CD4-positive, CD25-positive, alpha-beta regulatory T cell (primary cell): Measurements from ENCODE around the gene PARP9. TPM values are rescaled to one million over a fixed set of nuclear protein-coding genes. Genes with fewer than 3 reads are reported as not detected.
A peak's percentile ranks its signal among the peaks of the same experiment; 100 is the strongest.

Experiments
- ATAC-seq, 2 donors: fragments of 150-1000 bp; cut with Tn5 transposase; one replicate each; pipeline ENCODE4 v1.10.0; 2021; ENCODE audit warnings: low read depth in 2 of 2, moderate number of reproducible peaks in 2 of 2, moderate library complexity in 1 of 2
- DNase-seq, 3 donors: peaks; one replicate each; pipeline versions ENCODE4 v3.0.0 to v3.0.0-alpha.2; 2012 to 2022; ENCODE audit warnings: mixed read lengths in 1 of 3
- H3K27ac ChIP-seq: one replicate; pipeline ENCODE4 v1.7.0; 2013; ENCODE audit warnings: mild to moderate bottlenecking, low read length; ENCODE audit not compliant: insufficient read depth, poor library complexity, severe bottlenecking
- H3K27me3 ChIP-seq: one replicate; pipeline ENCODE4 v1.7.0; 2013; ENCODE audit warnings: low read length; ENCODE audit not compliant: control insufficient read depth, insufficient read depth
- H3K36me3 ChIP-seq: one replicate; pipeline ENCODE4 v1.7.0; 2013; ENCODE audit warnings: mild to moderate bottlenecking, low read length, moderate library complexity; ENCODE audit not compliant: control insufficient read depth, insufficient read depth
- H3K4me1 ChIP-seq: 2 replicates; pipeline ENCODE4 v1.7.0; 2013; ENCODE audit warnings: mild to moderate bottlenecking, low read length; ENCODE audit not compliant: insufficient read depth, control insufficient read depth, poor library complexity, severe bottlenecking
- H3K4me3 ChIP-seq: one replicate; pipeline ENCODE4 v1.7.0; 2013; ENCODE audit warnings: low read depth, mild to moderate bottlenecking, low read length, moderate library complexity
- H3K9me3 ChIP-seq, 2 experiments: 1 replicate in 1 of 2; 2 replicates in 1 of 2; pipeline ENCODE4 v1.7.0; 2013; ENCODE audit warnings: low read length in 2 of 2, mild to moderate bottlenecking in 1 of 2, moderate library complexity in 1 of 2; ENCODE audit not compliant: control insufficient read depth in 2 of 2
- H3K27ac Mint-ChIP-seq, 3 donors: one replicate each; pipeline ENCODE4 v1.8.0; 2020 to 2022; ENCODE audit warnings: mild to moderate bottlenecking in 3 of 3, mixed read lengths in 3 of 3, moderate library complexity in 2 of 3
- H3K27me3 Mint-ChIP-seq: one replicate; pipeline ENCODE4 v1.8.0; 2022; ENCODE audit warnings: mild to moderate bottlenecking, mixed read lengths
- H3K36me3 Mint-ChIP-seq: one replicate; pipeline ENCODE4 v1.8.0; 2020; ENCODE audit warnings: mixed read lengths
- H3K4me1 Mint-ChIP-seq, 4 donors: one replicate each; pipeline ENCODE4 v1.8.0; 2020 to 2022; ENCODE audit warnings: mixed read lengths in 4 of 4, mild to moderate bottlenecking in 1 of 4
- H3K4me3 Mint-ChIP-seq, 4 donors: one replicate each; pipeline ENCODE4 v1.8.0; 2020 to 2022; ENCODE audit warnings: mild to moderate bottlenecking in 4 of 4, mixed read lengths in 4 of 4, moderate library complexity in 3 of 4
- H3K9me3 Mint-ChIP-seq, 7 donors: one replicate each; pipeline ENCODE4 v1.8.0; 2020 to 2022; ENCODE audit warnings: mixed read lengths in 7 of 7, mild to moderate bottlenecking in 3 of 7, moderate library complexity in 2 of 7
- polyA plus RNA-seq, 4 donors: library from polyadenylated mRNA; unstranded; fragments of 300-500 nt; fragmentation: Illumina TruSeq; gene quantifications; one replicate each; pipeline ENCODE4 v1.2.3, GENCODE V29; 2021
- total RNA-seq: library from RNA; stranded (reverse); gene quantifications from one replicate; pipeline ENCODE4 v1.2.3, GENCODE V29; 2022

PARP9 gene
- total and polyA plus RNA-seq, 5 donors from 2014 or later = 24.2 to 47.6 (median 41.7) TPM

DNA sequence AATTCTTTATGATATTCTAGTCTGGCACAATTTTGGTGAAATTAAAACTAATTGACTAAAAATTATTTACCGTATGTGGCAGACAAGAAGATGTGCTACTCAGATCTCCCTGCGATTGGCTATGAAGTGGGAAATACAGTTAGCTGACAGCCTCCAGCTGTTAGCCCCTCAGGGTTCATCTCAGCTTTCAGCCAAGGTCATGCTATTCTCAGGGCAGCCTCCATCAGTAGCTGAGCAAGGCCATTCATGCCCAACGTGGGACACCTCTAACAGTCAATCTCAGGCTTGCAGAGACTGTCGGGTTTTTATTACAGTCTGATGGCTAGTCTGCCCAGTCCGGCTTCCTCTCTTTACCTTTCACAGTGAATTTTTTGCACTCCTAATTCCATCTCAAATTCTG, 6.7 kb downstream of the PARP9 start:
- Mint-ChIP-seq H3K4me3 (no peak overlapping the region), H3K9me3 (no peaks in the 10 kb centered on the region), H3K36me3 (peaks cover 56% of the 10 kb centered on the region), H3K4me1 (peaks cover 12 to 50% (median 37%) of the 10 kb centered on the region in 4 donors), H3K27me3 (no peaks in the 10 kb centered on the region), H3K27ac (no peak overlapping the region)
- H3K36me3 ChIP-seq = peaks cover 72% of the 10 kb centered on the region
- no peak for ATAC-seq
- no peak for DNase-seq
- H3K4me1 ChIP-seq = peaks cover 14% of the 10 kb centered on the region
- no peak overlapping the region for H3K4me3 ChIP-seq
- no peaks in the 10 kb centered on the region for H3K27me3 ChIP-seq
- H3K27ac ChIP-seq = no peak overlapping the region
- H3K9me3 ChIP-seq = no peaks in the 10 kb centered on the region

DNA sequence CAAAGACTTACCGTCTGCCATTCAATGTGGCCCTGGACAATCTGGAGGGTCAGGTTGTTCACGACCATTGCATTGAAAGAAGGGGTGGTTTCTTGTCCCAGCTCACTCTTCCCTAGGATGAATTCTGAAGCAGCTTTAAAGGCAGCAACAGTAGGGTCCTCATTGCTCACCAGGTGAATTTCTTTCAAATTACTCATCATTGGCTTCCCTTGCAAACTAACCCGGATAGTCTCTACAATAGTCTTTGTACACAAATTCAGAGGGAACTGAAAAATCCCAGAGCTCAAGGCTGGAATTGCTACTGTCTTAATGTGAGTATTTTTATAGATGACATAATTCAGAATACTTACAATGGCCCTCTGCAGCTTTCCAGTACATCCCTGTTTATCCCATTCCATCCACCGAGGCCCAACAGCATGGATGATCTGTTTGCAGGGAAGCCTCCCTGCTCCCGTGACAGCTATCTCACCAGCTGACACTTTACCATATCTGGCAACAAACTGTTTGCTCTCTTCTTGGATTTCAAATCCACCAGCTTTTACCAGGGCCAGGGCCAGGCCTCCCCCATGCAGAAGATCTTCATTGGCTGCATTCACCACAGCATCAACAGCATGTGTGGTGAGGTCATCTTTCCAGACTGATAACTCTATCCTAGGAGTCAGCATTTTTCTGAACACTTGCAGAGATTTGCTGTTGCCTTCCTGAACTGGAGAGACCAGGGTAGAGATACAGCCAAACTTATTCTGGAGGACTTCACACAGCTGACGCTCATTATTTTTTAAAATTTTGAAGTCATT, 8.6 kb downstream of the PARP9 start:
- Histone ChIP-seq H3K4me1 (no peaks in the 10 kb centered on the region), H3K27me3 (no peaks in the 10 kb centered on the region), H3K9me3 (no peaks in the 10 kb centered on the region), H3K4me3 (no peak overlapping the region), H3K27ac (no peak overlapping the region), H3K36me3 (peaks cover 85% of the 10 kb centered on the region)
- Mint-ChIP-seq H3K27ac (no peak overlapping the region), H3K4me1 (peaks cover 6 to 34% (median 25%) of the 10 kb centered on the region in 4 donors), H3K27me3 (no peaks in the 10 kb centered on the region), H3K9me3 (no peaks in the 10 kb centered on the region), H3K4me3 (no peak overlapping the region), H3K36me3 (peaks cover 66% of the 10 kb centered on the region)
- DNase-seq = no peak
- no peak for ATAC-seq

- Mint-ChIP-seq H3K36me3 (peaks cover 71% of the 10 kb centered on the region), H3K27me3 (no peaks in the 10 kb centered on the region), H3K4me3 (no peak overlapping the region), H3K4me1 (peaks cover 11 to 27% (median 21%) of the 10 kb centered on the region in 4 donors), H3K9me3 (no peaks in the 10 kb centered on the region), H3K27ac (no peak overlapping the region)
- H3K27ac ChIP-seq = no peak overlapping the region
- ATAC-seq (no peak), DNase-seq (no peak)
- no peaks in the 10 kb centered on the region for H3K4me1 ChIP-seq
- H3K9me3 ChIP-seq = no peaks in the 10 kb centered on the region
- no peak overlapping the region for H3K4me3 ChIP-seq
- no peaks in the 10 kb centered on the region for H3K27me3 ChIP-seq
- peaks cover 93% of the 10 kb centered on the region for H3K36me3 ChIP-seq
These were observed 10.9 kb downstream of the PARP9 start for GRCh38 chr3:122553171-122553570.

GRCh38 chr3:122548619-122549018, 15.5 kb downstream of the PARP9 start:
- no peak overlapping the region for H3K27ac ChIP-seq
- Mint-ChIP-seq H3K4me1 (peaks cover 6 to 25% (median 14%) of the 10 kb centered on the region in 4 donors), H3K27ac (no peak overlapping the region), H3K9me3 (no peaks in the 10 kb centered on the region), H3K27me3 (no peaks in the 10 kb centered on the region), H3K36me3 (peaks cover 60% of the 10 kb centered on the region), H3K4me3 (no peak overlapping the region)
- no peak for DNase-seq
- no peaks in the 10 kb centered on the region for H3K4me1 ChIP-seq
- H3K4me3 ChIP-seq = no peak overlapping the region
- H3K9me3 ChIP-seq = no peaks in the 10 kb centered on the region
- H3K36me3 ChIP-seq = peaks cover 83% of the 10 kb centered on the region
- no peak for ATAC-seq
- no peaks in the 10 kb centered on the region for H3K27me3 ChIP-seq

DNA sequence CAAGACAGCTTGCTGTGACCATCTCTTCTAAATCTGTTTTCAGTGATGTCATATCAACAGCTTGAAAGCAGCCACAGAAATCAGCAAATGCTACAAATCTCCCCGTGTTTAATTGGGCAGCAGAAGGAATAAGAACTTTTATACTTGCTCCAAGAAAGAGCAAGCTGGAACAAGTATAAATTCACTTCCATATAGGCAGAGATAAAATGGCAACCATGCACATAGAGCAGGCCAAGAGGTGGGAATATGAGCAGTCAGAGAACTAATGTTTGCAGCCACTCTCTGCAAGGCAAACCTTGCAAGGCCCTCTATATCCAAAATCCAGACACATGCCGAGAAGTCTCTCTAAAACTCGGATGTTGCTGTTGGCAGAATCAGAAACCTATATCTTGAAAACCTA, 16.0 kb downstream of the PARP9 start:
- Histone ChIP-seq H3K9me3 (no peaks in the 10 kb centered on the region), H3K27me3 (no peaks in the 10 kb centered on the region), H3K4me3 (no peak overlapping the region), H3K36me3 (peaks cover 77% of the 10 kb centered on the region), H3K4me1 (no peaks in the 10 kb centered on the region), H3K27ac (no peak overlapping the region)
- no peaks in the 10 kb centered on the region for H3K27me3 Mint-ChIP-seq
- H3K4me3 Mint-ChIP-seq = no peak overlapping the region
- peaks cover 54% of the 10 kb centered on the region for H3K36me3 Mint-ChIP-seq
- no peak overlapping the region for H3K27ac Mint-ChIP-seq
- ATAC-seq = no peak
- DNase-seq = no peak
- no peaks in the 10 kb centered on the region for H3K9me3 Mint-ChIP-seq
- peaks cover under 1 to 22% (median 10%) of the 10 kb centered on the region in 4 donors for H3K4me1 Mint-ChIP-seq

- Histone ChIP-seq H3K27me3 (no peaks in the 10 kb centered on the region), H3K36me3 (peaks cover 65% of the 10 kb centered on the region), H3K27ac (no peak overlapping the region), H3K4me3 (no peak overlapping the region), H3K9me3 (no peaks in the 10 kb centered on the region), H3K4me1 (no peaks in the 10 kb centered on the region)
- ATAC-seq (no peak), DNase-seq (no peak)
- peaks cover 0 to 19% (median 8%) of the 10 kb centered on the region in 4 donors for H3K4me1 Mint-ChIP-seq
- H3K36me3 Mint-ChIP-seq = peaks cover 47% of the 10 kb centered on the region
- no peak overlapping the region for H3K27ac Mint-ChIP-seq
- H3K4me3 Mint-ChIP-seq = no peak overlapping the region
- no peaks in the 10 kb centered on the region for H3K27me3 Mint-ChIP-seq
- H3K9me3 Mint-ChIP-seq = no peaks in the 10 kb centered on the region
These were observed 17.9 kb downstream of the PARP9 start for GRCh38 chr3:122546151-122546550.

DNA sequence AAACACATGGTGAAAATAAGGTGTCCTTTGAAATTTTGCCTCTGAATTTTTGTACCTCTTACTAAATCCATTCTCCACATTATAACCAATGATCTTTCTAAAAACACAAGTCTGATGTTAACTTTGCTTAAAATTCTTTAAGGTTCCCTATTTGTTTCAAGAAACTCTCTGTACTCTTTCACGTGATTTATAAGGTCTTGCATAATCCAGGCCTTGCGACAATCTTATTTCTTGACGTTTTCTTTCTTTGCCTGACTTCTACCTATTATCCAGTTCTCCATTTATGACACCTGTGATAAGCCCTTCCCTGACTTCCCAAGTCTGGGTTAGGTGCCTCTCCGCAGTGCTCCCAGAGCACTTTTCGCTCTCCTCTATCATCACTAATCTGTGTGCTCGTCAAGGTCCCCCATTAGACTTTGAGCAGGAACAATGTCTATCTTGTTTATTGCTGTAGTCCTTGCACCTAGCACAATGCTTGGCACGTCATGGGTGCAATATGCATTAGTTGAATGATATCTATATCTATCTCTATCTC, 25.1 kb downstream of the PARP9 start:
- Mint-ChIP-seq H3K4me3 (peak overlapping the region in 1 of 4 donors; percentile 13), H3K27ac (peak overlapping the region in 2 of 3 donors; percentile 46 to 91), H3K27me3 (no peaks in the 10 kb centered on the region), H3K36me3 (peaks cover 46% of the 10 kb centered on the region), H3K9me3 (no peaks in the 10 kb centered on the region), H3K4me1 (peaks cover 9 to 14% (median 13%) of the 10 kb centered on the region in 4 donors)
- Histone ChIP-seq H3K27ac (no peak overlapping the region), H3K27me3 (no peaks in the 10 kb centered on the region), H3K4me1 (peaks cover under 1% of the 10 kb centered on the region), H3K9me3 (no peaks in the 10 kb centered on the region), H3K36me3 (peaks cover 69% of the 10 kb centered on the region), H3K4me3 (no peak overlapping the region)
- ATAC-seq (no peak), DNase-seq (no peak)

DNA sequence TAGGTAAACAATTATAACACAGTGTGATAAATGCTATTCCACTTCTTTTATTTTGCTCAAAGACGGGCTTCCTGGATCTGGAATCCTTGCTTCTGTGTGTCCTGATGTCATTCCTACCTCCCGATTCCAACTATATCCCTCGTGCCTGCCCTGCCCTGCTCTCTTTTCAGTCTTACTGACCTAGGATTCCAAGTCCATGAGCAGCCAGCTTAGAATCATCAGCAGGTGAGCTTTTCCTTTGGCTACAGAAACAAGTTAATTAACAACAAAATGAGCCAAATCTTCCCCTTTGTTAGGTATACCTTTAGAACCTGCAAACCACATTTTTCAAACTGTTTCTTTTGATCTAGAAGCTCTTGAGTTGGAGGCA, 27.5 kb downstream of the PARP9 start:
- no peaks in the 10 kb centered on the region for H3K27me3 Mint-ChIP-seq
- no peak overlapping the region for H3K4me3 Mint-ChIP-seq
- no peaks in the 10 kb centered on the region for H3K9me3 ChIP-seq
- ATAC-seq = no peak
- H3K36me3 Mint-ChIP-seq = peaks cover 61% of the 10 kb centered on the region
- H3K27ac ChIP-seq = no peak overlapping the region
- no peaks in the 10 kb centered on the region for H3K9me3 Mint-ChIP-seq
- peaks cover 88% of the 10 kb centered on the region for H3K36me3 ChIP-seq
- peaks cover 11 to 20% (median 17%) of the 10 kb centered on the region in 4 donors for H3K4me1 Mint-ChIP-seq
- no peak overlapping the region for H3K4me3 ChIP-seq
- H3K4me1 ChIP-seq = peaks cover 4% of the 10 kb centered on the region
- no peaks in the 10 kb centered on the region for H3K27me3 ChIP-seq
- H3K27ac Mint-ChIP-seq = no peak overlapping the region
- no peak for DNase-seq
